GM19351 (cell line): ENCODE measurements around the gene ATP1A1.

Source experiments
- ATAC-seq: cut with Tn5 transposase; IDR thresholded peaks from one replicate; pipeline ENCODE4 v1.9.1; 2021; ENCODE audit warnings: mild to moderate bottlenecking, moderate library complexity; ENCODE audit not compliant: unreplicated experiment

ATP1A1 gene

DNA sequence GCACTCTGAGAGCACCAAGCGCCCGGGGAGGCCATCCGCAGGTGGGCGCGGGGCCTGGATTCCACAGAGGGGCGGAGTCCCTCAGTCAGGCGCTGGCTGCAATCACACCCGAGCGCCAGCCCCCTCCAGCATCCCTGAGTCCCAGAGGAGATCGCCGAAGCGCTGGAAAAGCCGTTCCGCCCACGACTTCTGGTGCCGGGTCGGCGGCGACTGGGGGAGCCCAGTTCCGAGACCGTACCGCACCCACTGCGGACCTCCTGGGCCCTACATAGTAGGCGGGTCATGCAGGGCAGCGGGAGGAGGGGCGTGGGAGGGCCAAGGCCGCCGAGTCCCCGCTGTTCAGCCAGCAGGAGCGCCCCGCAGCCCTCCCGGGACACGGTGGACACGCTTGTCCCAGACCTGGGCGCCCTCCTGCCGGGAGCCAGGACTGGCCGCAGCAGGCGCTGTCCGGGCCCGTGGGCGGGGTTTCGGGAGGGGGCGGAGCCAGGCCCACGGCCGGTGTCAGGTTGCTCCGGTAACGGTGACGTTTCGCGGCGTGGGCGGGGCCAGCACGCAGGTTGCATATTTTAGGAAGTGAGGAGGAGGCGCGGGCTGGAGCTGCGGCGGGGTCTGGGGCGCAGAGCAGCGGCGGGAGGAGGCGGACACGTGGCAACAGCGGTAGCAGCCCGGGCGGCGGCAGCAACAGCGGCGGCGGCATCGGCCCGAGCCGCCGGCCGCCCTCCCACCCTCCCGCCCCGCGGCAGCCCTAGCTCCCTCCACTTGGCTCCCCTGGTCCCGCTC, at the start of gene ATP1A1:
Gene ATP1A1 (plus strand): TSS at position 594 of the 780 bp plus-strand sequence. CDS start 268 bp downstream, outside the sequence.
- peak; percentile 64 for ATAC-seq

DNA sequence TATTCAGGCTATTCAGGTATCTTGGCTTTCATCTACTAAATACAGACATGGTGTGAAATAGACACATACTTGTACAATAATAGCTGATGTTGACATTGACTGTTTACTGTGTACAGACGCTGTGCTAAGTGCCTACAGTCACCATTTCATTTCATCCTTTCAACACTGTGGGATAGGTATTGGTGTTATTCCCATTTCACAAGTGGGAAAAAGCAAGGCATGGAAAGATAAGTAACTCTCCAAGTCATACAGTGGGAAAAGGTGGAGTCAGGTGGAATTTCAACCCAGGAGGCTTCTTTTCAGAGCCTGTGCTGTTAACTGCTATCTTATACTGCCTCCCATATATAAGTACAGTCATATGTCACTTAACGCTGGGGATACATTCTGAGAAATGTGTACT, 49.6 kb upstream of the ATP1A1 start:
- no peak for ATAC-seq

DNA sequence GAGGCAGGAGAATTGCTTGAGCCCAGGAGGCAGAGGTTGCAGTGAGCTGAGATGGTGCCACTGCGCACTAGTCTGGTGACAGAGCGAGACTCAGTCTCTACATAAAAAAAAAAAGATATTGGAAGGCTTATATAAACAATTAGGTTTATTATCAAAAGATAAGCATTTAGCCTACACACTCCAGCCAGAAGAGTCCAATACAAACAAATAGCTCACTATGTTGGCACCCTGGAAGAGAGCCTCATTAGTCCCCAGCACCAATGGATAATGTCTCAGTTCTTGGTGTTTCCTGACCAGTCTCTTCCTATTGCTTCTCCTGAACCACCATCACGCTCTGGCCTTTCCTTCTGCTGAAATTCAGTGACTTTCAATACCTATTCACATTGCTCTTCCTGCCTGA, 48.6 kb upstream of the ATP1A1 start:
- no peak for ATAC-seq

DNA sequence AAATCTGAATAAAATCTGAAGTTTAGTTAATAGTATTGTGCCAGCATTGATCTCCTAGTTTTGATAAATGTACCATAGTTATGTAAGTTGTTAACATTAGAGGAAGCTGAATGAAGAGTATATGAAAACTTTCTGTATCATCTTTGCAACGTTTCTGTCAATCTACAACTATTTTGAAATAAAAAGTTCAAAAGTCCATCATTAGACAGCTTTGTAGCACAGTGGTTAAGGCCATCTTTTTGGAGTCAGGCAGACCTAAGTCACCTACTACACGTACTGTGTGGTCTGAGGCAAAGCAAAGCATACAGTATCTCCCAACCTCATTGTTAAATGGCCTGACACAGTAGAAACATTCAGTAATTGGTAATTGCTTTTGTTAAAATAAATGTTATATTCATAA, 47.9 kb upstream of the ATP1A1 start:
- ATAC-seq: no peak

DNA sequence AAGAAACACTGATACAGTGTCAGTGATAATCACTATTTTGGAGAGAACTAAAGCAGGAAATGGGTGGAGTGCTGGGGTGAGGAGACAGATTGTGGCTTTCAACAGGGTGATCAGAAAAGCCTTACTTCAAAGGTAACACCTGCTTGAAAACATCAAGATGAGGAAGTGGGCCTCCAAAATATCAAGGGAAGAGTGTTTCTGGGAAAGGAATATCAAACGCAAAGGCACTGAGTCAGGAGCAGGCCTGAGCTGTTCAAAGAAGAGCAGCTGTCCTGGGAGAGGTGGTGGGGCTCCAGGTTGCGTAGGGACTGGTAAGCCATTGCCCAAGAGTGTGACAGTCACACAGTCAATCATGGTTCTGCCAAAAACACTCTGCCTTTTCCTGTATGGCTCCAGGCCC, 47.1 kb upstream of the ATP1A1 start:
- ATAC-seq: no peak

DNA sequence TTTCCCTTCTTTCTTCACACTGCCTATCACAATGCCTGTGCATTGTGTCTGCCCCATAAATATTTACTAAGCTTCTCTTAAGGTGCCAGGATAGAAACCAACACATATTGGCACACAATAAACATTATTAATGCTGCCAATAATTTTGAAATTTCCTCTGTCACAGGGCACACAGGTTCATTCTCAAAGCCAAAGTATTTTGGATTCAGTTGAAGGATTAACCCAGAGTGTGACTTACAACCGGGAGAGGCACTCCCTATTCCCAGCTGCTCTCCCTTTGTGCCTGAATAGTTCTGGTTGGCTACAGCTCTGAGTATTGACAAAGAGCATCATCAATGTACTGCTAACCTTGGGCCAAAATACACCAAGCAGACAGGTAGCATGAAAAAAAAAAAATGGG, 46.6 kb upstream of the ATP1A1 start:
- no peak for ATAC-seq

DNA sequence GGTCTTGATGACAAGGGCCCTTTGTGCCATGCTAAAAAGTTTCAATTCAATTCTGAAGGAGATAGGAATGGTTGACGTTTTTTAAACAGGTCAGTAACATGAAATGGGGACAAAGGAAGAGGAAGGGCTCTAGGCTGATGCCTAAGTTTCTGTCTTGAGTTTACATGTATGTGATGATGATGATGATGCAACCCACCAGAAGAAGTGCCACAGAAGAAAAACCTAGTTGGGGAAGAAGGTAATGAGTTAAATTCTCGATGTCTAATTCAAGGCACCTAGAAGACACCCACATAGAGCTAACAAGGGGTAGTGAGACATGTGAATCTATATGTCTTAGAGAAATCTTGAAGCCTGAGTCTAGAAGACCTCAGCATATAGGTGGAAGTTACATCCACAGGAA, 44.4 kb upstream of the ATP1A1 start:
- ATAC-seq: no peak

DNA sequence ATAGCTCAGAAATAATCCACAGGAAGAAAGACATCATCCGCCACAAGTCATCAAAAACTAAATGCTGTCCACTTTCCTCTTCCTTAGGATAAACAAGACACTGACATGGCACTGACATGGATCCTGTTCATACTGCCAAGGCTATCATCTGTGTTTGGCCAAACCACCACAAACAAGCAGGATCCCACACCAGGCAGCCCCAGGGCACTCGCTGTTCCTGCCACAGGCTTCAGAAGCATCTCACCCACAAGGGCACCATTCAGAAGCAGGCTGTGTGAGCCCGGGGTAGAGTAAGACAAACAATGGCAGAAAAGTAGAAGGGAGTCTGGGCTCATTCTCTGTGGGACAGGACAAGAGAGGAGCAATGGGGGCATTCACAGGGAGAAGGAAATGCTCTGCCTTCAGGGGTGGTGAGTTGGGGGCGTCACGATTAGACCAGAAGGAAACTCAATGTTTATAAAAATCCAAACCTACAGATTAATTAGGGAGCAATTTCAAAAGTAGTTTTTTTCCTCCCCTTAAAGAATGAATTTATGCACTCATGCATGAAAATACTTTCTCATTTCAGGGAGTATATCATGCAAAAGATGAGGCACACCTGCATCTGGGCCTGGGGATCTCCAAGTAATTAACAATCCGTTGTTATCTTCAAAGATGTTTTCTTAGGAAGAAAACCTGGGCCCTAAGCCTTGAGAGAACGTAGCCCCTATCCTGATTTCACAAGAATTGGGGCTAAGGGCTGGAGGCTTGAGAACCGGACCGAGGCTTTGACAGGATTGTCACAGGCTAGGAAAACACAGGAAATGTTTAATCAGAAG, 43.3 kb upstream of the ATP1A1 start:
- ATAC-seq: no peak

DNA sequence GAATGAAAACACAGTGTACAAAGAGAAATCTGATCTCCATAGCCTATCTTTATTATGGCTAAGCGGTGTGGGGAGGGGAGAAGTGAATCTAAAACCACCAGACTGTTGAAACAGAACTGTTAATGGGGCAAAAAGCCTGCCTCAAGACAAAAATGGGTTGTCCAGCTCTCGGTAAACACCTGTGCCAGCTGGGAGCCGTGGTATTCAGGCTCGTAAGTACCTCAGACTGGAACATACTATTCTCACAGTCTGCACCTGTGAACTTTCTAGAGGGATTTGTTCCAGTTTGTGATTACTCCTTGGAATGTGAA, 42.7 kb upstream of the ATP1A1 start:
- no peak for ATAC-seq

DNA sequence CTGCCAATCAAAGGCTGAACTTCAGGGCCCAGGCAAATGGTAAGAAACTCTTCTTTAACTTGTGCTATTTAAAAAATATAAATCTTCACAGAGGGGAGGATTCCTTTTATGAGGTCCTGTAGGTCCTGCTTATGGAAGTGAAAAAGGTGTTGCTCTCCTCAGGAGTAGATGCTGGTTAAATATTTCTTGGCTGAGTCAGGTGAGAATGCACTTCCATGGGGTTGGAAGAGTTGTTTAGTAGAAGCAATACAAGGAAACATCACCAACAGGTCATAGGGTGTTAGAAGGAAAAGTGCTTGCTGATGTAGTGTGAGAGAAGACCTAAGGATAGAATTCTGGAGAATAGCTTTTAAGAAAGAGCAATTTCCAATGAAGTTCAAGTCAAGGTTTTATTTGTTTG, 42.2 kb upstream of the ATP1A1 start:
- no peak for ATAC-seq

DNA sequence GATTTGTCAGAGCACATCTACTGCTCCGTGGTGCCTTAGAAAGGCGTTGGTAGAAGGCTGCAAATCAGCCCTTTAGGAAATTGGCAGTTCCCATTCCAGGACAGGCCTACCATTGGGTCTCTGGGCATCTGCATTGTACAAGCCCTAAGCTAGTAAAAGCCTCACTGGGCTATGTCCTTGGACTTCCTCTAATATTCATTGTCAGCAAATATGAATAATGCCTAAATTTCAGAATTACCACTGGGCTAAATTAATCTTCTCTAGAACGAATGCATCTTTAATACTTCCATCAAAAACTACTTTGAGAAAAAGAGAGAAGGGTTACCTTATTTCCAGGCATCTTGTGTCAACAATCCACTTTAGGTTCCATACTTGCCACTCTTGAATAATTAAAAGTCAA, 41.5 kb upstream of the ATP1A1 start:
- ATAC-seq: no peak

DNA sequence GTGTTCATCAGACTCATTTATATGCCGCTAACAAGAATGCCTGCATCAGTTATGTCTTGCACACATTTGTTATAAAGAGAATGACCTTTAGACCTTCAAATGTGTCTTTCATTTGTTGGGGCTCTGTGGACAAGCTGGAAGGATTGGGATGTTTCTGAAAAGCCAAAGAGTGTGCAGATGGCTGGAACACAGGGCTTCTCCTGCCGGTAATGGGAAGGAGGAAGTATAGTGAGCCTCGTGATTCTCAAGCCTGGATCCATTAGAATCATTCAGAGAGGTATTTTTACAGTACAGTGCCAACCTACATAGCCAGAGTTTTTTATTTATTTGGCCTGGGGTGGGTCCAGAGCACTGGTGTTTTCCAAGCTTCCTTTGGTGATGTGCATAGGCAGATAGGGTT, 40.6 kb upstream of the ATP1A1 start:
- no peak for ATAC-seq

DNA sequence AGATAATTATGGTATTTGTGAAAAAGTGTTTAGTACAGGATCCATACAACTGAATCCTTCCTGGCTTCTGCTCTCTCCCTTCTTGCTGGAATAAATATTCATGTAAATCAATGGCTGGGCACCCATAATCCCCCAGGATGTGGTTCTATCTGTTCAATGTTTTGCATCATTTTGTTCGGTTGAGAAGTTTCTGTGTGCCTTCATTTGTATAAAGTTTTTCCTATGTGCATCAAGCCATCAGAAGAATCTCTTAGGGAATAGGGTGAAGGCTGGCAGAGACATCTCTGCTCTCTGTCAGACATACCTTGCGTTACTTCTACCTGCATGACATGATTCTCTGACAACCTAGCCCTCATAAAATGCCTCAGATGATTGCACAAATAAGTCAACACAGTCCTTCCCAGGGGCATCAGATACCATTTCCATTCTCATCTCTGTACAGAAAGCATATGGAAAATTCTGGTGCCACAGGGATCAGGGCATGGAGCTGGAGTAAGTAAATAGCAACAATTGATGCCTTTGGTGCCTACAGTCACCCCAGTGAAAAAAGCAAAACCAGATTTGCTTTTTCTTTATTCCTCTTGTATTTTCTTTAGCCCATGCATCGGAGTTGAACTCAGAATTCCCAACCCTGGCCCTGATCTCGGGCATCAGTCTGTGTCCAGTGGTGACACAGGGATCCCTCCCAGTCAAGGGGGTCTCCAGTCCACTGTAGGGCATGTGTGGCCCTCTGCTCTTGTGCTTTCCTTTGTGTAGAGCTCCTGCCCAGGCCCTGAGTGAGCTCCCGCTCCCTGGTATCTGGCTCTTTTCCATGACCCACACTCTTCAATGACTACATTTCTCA, 39.7 kb upstream of the ATP1A1 start:
- ATAC-seq: no peak

DNA sequence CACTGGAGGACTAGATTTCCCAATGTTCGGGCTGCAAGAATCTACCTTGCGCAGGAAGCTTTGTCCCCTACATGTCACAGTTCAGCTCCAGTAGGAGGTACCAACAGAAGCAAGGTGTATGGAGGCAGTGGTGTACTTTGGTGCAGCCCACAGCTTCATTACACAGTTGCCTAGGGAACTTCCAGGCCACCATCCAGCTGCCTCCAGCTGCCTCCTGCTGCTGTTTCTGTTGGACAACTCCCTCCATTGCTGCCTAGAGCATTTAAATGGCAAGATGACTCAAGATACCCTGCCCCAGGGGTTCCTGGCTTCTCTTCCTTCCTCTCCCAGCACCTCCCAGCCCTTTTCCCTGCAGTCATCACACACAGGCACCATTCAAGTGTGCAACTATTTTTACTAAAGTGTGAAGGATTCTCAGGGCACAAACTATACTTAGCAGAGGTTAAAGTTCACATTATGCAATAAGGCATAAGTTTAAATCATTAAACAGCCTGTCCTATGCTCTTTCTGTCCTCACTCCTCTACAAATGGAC, 39.0 kb upstream of the ATP1A1 start:
- ATAC-seq: no peak

DNA sequence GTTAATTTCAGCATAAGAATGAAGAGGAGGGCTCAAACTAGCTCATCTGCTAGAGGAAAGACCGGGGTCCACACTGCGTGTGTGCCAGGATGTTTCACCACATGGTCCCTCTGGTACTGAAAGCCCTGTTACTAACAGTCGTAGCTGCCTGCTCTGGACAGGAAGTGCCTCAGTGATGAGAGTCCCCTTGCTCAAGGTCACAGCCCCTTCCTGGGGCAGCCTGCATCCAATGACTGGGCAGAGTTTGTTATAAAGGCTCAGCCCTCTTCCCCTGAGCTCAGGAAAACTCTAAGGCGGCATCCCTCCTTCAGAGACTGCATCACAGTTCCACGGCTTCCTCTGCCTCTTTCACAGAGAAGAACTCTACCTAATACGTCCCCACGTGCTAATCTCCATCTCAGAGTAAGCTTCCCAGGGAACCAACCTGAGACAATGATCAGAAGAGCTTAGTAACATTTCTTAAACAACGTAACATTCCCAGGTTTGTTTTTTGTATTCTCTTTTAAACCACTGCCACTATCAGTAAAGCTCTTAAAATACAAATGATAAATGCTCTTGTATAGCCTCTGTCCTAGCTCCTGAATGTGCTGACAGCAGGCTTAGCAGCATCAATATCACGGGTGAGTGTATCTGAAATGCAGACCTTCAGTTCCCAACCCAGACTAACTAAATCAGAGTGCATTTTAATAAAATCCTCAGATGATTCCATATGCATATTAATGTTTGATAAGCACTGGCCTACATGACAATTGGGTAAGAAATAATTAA, 38.0 kb upstream of the ATP1A1 start:
- ATAC-seq: no peak

DNA sequence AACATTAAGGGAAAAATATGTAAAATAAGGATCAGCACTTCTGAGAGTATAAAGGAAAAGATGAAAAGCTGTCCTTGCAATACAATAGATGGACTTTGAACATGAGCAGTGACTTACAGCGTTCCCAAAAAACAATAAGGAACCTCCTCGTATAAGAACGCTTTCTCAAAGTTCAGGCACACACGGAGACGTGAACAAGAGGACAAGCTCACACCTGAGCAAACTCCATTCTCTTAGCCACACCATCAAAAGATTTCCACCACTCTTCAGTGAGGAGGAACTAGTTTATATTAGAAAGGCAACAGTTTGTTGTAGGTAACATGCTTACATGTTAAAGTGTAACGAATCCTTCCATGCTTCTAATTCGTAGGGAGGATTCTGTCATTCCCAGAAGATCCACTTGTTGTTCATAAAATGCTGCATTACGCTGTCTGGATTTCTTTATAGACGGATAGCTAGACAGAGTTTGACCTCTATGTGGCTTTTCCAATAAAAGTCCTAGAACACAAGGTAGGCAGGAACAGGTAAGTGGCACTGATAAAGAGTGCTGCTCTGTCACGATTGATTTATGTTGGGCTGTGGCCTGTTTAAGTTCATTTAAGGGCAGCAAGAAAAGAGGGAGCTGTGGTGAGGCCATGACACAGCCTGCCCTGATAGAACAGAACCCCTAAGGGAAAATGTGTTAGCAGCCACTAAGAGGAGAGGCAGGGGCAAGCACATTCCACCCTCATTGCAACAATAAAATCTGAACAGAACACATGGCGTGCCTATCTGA, 37.0 kb upstream of the ATP1A1 start:
- no peak for ATAC-seq

DNA sequence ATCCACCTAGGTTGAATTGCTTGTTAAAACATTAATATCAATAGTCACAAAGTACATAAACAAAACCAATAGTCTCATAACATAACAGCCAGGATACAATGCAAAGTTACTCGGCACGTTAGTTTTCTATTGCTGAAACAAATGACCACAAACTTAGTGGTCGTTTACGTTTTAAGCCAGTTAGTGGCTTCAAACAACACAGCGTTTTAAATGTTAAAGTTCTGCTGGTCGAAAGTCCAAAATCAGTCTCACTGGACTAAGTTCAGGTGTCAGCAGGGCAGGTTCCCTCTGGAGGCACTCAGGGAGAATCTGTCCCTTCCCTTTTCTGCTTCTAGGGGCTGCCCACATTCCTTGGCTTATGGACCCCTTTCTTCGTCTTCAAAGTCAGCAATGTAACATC, 35.6 kb upstream of the ATP1A1 start:
- ATAC-seq: no peak

DNA sequence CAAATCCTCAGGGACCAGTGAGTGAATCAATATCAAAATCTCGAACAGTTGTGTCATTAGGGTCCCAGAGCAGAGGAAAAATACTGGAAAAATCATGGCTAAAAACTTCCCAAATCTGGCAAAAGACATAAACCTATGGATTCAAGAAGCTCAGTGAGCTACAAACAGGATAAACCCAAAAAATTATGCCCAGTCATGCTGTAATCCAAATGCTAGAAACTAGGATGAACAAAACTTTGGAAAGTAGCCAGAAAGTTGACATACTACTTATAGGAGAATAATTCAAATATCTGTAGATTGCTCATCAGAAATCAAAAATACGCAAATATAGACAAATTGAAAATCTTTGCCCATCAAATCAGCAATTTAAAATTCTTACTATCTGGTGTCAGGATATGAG, 34.6 kb upstream of the ATP1A1 start:
- no peak for ATAC-seq

DNA sequence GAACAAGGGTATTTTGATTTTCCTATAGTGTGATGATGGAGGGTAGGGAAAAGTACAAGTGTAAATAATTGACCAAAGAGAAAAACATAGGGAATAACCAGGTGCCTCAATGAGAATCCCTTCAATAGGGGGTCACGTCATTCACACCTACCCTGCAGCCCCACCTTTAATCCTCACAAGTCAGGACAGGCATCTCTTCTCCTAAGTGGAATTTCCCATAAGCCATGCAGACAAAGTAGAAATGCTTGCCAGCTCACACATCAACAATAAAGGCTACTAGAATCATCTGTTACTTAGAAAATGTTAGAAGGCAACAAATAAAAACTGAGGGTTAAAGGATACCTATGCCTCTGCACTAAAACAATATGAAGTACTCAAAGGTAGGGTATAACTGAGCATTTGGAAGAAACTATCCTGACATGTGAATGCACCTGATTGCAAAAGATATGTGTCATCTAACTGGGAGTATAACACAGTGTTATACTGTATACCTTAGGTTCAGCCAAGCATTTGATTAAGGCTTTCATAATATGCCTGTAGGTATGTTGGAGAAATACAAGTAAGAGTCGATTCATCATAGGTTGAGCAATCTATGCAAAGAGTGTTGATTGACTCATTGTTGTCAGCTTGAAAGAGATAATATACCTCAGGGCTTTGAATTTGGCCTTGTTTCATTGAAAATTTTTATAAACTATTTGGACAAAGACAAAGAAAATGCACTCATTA, 32.4 kb upstream of the ATP1A1 start:
- no peak for ATAC-seq
